DOHH2 (cell line): ENCODE data around the gene SBF1.

Experiments used
- CTCF ChIP-seq: fragments of 200-600 bp; sonication (generic); IDR thresholded peaks from one replicate; pipeline ENCODE4 v1.5.1; 2014; ENCODE audit warnings: antibody characterized with exemption, mild to moderate bottlenecking, low read depth, low read length; ENCODE audit not compliant: poor library complexity, severe bottlenecking
- EZH2phosphoT487 ChIP-seq: fragments of 200-600 bp; sonication (generic); IDR thresholded peaks from 2 replicates; pipeline ENCODE4 v1.6.1; 2017; ENCODE audit warnings: borderline replicate concordance, mild to moderate bottlenecking, antibody characterized with exemption, low read length, moderate library complexity, mixed read lengths

- TF ChIP-seq CTCF = no peak
- no peak for TF ChIP-seq EZH2phosphoT487
These were observed 71.1 kb downstream of the SBF1 start for GRCh38 chr22:50403701-50404101.
